ENCODE measurements around the gene ATP1A1. TPM values are rescaled to one million over a fixed set of nuclear protein-coding genes. Genes with fewer than 3 reads are reported as not detected.

The ATP1A1 gene
- total RNA-seq, 4 donors from 2014 or later, result 90.9 to 208 (median 174) TPM

- Histone ChIP-seq H3K27ac (no peak overlapping the region), H3K4me1 (no peaks in the 10 kb centered on the region), H3K9me3 (no peaks in the 10 kb centered on the region), H3K4me3 (no peak overlapping the region), H3K36me3 (no peaks in the 10 kb centered on the region), H3K27me3 (peaks cover 13% of the 10 kb centered on the region)
- 100% methylated on average over 1 of the region's 1 CpG; no CpG with 5 or more reads in 1 of the 2 donors for WGBS, 2 donors (ENCODE audit: low coverage in 1 of 2)
- no peak for ATAC-seq
- TF ChIP-seq POLR2AphosphoS5 (IDR thresholded peaks at IDR 0.05) (no peak), EP300 (IDR thresholded peaks at IDR 0.05) (no peak), POLR2A (IDR thresholded peaks at IDR 0.05) (no peak)
- TF ChIP-seq, protein P1, sequence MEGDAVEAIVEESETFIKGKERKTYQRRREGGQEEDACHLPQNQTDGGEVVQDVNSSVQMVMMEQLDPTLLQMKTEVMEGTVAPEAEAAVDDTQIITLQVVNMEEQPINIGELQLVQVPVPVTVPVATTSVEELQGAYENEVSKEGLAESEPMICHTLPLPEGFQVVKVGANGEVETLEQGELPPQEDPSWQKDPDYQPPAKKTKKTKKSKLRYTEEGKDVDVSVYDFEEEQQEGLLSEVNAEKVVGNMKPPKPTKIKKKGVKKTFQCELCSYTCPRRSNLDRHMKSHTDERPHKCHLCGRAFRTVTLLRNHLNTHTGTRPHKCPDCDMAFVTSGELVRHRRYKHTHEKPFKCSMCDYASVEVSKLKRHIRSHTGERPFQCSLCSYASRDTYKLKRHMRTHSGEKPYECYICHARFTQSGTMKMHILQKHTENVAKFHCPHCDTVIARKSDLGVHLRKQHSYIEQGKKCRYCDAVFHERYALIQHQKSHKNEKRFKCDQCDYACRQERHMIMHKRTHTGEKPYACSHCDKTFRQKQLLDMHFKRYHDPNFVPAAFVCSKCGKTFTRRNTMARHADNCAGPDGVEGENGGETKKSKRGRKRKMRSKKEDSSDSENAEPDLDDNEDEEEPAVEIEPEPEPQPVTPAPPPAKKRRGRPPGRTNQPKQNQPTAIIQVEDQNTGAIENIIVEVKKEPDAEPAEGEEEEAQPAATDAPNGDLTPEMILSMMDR (IDR thresholded peaks at IDR 0.05), result no peak
Observed at GRCh38 chr1:116445534-116445933, 72.5 kb downstream of the ATP1A1 start.

GRCh38 chr1:116446686-116447085, 73.6 kb downstream of the ATP1A1 start:
- Histone ChIP-seq H3K9me3 (no peaks in the 10 kb centered on the region), H3K4me3 (no peak overlapping the region), H3K4me1 (no peaks in the 10 kb centered on the region), H3K27ac (no peak overlapping the region), H3K36me3 (no peaks in the 10 kb centered on the region), H3K27me3 (peaks cover 13% of the 10 kb centered on the region)
- ATAC-seq, result no peak
- no peak for TF ChIP-seq POLR2A (IDR thresholded peaks at IDR 0.05)
- no peak for TF ChIP-seq EP300 (IDR thresholded peaks at IDR 0.05)
- no peak for TF ChIP-seq POLR2AphosphoS5 (IDR thresholded peaks at IDR 0.05)
- TF ChIP-seq, protein P1 (IDR thresholded peaks at IDR 0.05), result no peak
- WGBS, 2 donors (ENCODE audit: low coverage in 1 of 2), result 82 to 100% methylated on average over 1 to 3 of the region's 3 CpGs

GRCh38 chr1:116448785-116449385, 75.8 kb downstream of the ATP1A1 start:
- TF ChIP-seq POLR2A (IDR thresholded peaks at IDR 0.05), result no peak
- no peak for TF ChIP-seq POLR2AphosphoS5 (IDR thresholded peaks at IDR 0.05)
- TF ChIP-seq EP300 (IDR thresholded peaks at IDR 0.05), result no peak
- TF ChIP-seq, protein P1 (IDR thresholded peaks at IDR 0.05), result no peak
- 40 to 74% methylated on average over 2 to 5 of the region's 7 CpGs for WGBS, 2 donors (ENCODE audit: low coverage in 1 of 2)
- peaks cover 8% of the 10 kb centered on the region for H3K27me3 ChIP-seq
- ATAC-seq, result no peak
- no peak overlapping the region for H3K4me3 ChIP-seq
- no peak overlapping the region for H3K27ac ChIP-seq
- H3K4me1 ChIP-seq, result no peaks in the 10 kb centered on the region
- H3K36me3 ChIP-seq, result no peaks in the 10 kb centered on the region
- no peaks in the 10 kb centered on the region for H3K9me3 ChIP-seq

DNA sequence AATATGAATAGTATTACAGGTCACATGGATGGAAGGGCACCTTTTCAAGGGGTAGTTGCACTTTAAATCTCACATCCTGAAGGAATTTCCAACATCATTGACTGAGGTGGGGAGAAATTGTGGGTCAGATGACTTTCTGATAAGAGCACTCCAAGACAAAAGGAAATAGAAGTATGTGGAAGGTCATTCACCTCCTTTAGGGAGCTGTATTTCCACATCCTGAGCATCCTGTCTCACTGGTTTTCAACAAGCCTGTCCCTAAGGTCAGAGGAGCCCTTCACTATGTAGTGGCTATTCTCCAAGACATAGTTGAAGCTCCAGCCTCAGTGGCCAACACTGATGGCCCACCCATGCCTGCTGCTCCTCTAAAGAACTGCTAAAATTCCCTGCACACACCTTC, 76.5 kb downstream of the ATP1A1 start:
- TF ChIP-seq, protein P1 (IDR thresholded peaks at IDR 0.05), result no peak
- TF ChIP-seq POLR2AphosphoS5 (IDR thresholded peaks at IDR 0.05), result no peak
- TF ChIP-seq POLR2A (IDR thresholded peaks at IDR 0.05), result no peak
- no peak for TF ChIP-seq EP300 (IDR thresholded peaks at IDR 0.05)
- H3K4me1 ChIP-seq, result no peaks in the 10 kb centered on the region
- H3K27me3 ChIP-seq, result peaks cover 8% of the 10 kb centered on the region
- H3K27ac ChIP-seq, result no peak overlapping the region
- ATAC-seq, result no peak
- H3K9me3 ChIP-seq, result no peaks in the 10 kb centered on the region
- no peak overlapping the region for H3K4me3 ChIP-seq
- no peaks in the 10 kb centered on the region for H3K36me3 ChIP-seq

DNA sequence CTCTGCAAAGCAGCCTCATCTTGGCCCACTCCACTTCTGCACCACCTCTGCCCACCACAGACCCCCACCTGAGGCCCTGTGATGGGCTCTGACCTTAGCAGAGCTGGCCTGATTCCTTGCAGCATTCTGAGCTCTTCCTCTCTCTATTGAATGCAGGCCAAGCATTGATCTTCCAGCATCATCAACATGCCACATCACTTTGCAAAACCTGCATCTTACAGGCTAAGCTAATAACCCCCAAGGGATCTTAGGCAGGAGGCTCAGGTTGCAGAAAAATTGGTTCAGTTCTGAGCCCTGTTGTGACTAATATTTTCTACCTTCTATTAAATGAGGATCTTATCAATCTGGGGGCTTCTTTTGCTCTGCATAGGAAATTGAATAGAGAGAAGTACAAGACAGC, 78.7 kb downstream of the ATP1A1 start:
- no peak overlapping the region for H3K4me3 ChIP-seq
- H3K36me3 ChIP-seq, result no peaks in the 10 kb centered on the region
- no peaks in the 10 kb centered on the region for H3K4me1 ChIP-seq
- no peak for ATAC-seq
- no peaks in the 10 kb centered on the region for H3K9me3 ChIP-seq
- TF ChIP-seq, protein P1 (IDR thresholded peaks at IDR 0.05), result no peak
- TF ChIP-seq POLR2AphosphoS5 (IDR thresholded peaks at IDR 0.05) (no peak), POLR2A (IDR thresholded peaks at IDR 0.05) (no peak), EP300 (IDR thresholded peaks at IDR 0.05) (no peak)
- H3K27ac ChIP-seq, result no peak overlapping the region
- H3K27me3 ChIP-seq, result no peaks in the 10 kb centered on the region

All from gastroesophageal sphincter (tissue), 4 donors.